GM19463 (cell line): Measurements from ENCODE around the gene ADAT3.

ENCODE experiments used
- ATAC-seq: cut with Tn5 transposase; IDR thresholded peaks from one replicate; pipeline ENCODE4 v1.9.1; 2021; ENCODE audit warnings: mild to moderate bottlenecking, moderate library complexity; ENCODE audit not compliant: unreplicated experiment

The ADAT3 gene

DNA sequence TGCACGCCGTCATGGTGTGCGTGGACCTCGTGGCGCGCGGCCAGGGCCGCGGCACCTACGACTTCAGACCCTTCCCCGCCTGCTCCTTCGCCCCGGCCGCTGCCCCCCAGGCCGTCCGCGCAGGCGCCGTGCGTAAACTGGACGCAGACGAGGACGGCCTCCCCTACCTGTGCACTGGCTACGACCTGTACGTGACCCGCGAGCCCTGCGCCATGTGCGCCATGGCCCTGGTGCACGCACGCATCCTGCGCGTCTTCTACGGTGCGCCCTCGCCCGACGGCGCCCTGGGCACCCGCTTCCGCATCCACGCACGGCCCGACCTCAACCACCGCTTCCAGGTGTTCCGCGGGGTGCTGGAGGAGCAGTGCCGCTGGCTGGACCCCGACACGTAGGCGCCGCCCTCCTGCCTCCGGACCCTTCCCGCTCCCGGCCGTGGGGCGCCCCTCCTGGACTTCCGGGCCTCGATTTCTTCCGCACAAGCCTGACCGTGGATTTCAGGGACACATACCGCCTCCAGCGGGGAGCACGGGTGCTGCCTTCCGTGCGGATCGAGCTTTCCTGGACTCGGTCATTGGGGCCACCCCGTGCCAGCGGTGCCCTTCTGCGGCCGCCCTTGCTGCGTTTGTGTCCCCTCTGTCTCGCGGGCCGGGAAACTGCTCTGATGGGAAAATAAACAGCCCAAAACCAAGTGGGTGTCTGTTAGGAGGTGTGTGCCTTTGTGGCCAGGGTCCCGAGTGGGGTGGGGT is 7.7 kb downstream of the ADAT3 start:
- no peak for ATAC-seq

DNA sequence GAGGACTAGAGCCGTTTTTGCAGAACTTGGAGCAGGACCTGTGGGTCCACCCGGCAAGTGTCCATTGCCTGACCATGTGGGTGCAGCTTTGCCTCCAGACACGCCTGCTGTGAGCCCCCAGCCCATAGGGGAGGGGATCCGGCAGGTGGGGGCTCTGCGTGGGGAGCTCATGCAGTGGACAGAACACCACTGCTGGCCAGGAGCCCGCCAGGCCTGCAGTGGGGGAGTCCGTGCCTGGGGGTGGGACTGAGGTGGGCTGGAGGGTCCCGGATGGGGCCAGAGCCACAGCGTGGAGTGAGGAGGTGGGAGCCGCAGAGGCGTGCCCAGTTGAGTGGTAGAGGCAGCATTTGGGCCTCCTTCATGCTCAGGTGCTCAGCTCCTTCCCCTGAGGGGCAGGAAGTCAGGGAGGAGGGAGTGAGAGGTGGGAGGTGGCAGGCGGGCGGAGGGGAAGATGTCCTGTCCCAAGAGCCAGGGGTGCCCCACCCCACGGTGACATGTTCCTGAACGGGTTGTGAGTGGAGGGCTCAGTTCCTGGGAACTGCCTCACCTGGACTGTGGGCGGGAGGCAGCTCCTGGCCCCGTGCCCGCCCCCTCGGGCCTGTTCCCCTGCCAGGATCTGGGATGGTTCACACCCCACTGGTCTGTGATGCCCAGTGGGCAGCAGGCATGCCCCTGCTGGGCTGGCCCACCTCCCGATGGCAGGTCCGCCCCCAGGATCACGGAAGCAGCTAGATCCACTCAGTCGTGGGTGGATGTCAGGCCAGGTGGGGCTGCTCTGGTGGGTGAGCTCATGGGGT is 8.8 kb downstream of the ADAT3 start:
- no peak for ATAC-seq

DNA sequence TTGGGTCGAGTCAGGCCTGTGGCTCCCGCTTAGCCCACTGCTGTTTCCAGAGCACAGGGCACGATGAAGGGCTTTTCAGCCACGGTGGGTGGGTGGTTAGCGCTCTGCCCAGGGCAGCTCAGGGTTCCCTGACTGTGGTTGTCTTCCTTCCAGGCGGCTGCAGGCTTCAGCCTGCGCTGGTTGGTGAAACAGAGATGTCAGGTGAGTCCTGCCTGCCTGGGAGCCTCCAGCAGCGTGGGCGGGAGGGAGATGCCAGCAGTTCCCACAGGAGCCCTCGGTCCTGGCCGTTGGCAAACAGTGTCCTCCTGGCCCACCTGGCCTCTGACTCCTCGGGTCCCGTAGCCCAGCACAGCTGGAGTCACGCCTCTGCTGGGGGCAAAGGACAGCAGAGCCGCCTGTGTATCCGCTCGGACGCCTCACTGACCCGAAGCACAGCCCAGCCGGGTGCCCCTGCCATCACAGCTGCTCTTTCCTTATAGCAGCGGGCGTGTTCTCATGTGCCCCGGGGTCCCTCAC is 9.7 kb downstream of the ADAT3 start:
- no peak for ATAC-seq

DNA sequence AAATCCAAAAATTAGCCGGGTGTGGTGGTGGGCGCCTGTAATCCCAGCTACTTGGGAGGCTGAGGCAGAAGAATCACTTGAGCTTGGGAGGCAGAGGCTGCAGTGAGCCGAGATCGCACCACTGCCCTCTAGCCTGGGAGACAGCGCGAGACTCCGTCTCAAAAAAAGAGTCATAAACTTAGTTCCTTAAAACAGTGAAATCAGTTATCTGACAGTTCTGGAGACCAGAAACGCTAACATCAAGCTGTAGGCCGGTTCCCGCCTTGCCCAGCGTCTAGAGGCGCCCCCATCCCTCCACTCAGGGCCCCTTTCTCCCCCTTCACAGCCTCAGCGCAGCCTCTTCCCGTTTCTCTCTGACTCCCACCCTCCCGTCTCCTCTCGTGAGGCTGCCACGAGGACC is 11.9 kb downstream of the ADAT3 start:
- ATAC-seq = no peak

DNA sequence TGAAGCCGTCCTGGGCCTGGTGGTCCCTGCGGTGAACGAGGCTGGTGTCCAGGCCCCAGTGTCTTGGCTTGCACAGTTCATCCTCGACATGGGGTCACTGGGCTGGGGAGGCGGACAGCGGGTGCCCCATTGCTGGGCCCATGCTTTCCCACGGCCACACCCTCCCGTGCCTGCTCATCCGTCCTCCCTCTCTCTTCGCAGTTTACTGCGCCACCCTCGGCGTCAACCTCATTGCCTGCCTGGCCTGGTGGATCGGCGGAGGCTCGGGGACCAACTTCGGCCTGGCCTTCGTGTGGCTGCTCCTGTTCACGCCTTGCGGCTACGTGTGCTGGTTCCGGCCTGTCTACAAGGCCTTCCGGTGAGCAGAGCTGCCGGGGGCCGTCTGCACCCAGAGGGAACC is 12.7 kb downstream of the ADAT3 start:
- ATAC-seq = no peak

DNA sequence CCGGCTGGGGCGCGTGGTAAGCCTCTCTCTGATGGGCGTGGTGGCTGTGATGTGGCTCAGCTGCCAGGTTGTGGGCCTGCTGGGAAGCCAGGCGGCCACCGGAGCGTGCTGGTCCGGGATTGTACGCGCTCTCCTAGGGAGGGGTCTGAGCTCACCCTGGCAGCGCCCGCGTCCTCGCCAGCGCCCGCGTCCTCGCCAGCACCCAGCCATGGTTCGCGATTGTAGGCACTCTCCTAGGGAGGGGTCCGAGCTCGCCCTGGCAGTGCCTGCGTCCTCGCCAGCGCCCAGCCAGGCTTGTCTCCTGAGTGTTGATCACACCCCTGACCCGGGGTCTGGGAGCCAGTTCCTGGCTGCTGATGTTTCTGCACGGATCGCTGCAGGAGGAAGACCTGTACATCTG is 13.8 kb downstream of the ADAT3 start:
- ATAC-seq = no peak

DNA sequence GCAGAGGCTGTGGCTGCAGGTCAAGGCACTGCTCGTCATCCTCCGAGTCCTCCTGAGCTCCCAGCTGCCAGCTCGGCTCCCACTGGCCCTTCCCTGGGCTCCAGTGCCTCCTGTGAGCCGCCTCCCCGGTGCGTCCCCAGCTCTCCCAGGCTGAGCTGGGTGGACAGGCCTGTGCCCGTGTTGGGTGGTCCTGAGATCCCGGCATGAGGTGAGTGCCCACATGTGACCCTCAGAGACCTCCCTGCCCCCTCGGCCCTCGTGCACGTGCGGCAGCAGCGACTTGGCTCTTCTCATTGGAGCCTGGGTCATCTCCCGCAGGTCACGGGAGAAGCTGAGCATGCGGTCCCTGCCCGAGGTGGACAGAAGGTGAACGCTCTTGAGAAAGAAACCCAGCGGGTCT is 15.4 kb downstream of the ADAT3 start:
- no peak for ATAC-seq

DNA sequence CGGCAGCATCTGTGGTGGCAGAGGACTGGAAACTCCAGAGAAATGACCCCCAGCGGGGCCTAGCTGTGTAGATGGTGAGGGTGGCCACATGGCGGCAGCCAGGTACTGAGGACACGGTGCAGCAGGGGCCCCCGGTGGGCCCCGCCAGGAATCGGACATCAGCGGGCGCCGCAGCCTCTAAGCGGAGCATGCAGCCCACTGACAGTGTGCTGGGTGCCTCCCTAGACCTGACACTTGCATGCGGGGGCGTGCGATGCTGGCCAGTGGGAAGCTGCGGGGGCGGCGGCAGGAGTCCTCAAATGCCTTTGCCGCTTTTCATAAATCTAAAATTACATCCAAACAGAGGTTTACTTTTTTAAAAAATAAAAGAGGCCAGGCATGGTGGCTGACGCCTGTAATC is 16.1 kb downstream of the ADAT3 start:
- no peak for ATAC-seq

DNA sequence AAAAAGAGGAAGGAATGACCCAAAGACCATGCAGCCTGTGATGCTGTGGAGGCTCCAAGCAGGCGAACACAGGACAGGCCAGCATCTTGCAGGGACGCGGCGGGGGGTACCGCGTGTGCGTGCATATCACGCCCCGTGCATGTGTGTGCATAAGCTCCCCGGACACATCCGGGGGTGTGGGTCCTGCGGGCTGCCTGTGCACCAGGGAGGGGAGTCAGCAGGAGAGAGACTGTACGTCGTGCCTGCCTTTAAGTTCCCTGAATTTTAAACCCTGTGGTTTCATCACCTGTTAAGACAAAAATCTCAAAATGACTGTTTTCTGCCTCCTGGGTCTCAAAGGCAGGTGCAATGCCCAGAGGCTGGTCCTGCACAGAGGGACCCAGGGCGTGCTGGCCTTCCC is 16.6 kb downstream of the ADAT3 start:
- ATAC-seq = no peak

DNA sequence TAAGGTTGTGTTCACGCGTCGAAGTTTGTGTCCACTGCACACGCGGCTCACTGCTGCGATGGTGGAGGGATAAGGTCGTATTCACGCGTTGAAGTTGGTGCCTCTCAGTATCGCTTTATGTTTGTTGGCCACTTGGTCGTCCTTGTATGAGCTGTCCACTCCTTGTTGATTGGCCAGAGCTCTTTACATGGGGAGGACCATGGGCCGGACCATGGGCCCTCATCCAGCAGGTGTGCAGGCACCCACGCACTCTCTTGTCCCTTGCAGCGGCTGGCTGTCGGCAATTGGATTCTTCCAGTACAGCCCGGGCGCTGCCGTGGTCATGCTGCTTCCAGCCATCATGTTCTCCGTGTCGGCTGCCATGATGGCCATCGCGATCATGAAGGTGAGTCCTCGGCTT is 17.6 kb downstream of the ADAT3 start:
- no peak for ATAC-seq

DNA sequence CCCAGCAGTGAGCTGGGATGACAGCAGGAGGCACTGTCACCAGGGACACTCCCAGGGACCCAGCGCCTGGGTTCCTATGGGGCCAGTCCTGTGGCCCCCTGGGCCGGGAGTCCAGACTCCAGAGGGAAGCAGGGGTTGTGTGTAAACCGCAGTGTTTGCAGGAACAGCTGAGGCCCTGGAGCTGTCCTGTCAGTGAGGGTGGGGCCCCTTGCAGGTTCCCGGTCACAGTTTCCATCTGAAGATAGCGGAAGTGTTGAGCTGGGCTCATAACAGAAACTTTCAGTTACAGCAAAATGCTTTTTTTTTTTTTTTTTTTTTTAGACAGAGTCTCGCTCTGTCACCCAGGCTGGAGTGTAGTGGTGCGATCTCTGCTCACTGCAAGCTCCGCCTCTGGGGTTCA is 18.1 kb downstream of the ADAT3 start:
- no peak for ATAC-seq

DNA sequence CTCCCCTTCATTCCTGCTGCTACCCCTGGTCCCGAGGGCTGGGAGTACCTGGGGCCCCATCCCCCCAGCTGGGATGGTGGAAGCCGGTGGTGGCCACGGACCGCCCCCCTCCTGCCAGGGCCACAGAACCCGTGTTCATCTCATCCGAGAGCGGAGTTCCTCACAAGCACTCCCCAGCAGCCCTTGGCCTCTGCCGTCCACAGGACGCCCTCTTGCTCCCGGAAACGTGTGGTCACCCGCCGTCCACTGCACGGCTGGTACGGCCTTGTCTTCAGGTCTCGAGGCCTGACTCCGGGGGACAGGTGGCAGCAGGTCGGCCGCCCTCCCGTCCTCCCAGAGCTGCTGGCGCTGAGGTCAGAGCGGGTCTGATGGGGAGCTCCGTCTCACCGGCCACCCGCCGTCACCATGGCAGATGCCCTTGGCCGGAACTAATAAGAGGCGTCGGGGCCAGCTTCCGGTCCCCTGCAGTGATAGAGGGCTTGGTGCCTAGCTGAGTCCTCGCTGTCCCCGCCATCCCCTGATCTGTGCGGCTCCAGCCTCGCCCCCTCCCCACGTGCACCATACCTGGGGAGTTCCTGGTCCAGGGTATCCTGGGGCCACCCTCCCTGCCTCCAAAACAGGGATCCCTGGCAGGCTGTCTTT is 19.2 kb downstream of the ADAT3 start:
- ATAC-seq = no peak

DNA sequence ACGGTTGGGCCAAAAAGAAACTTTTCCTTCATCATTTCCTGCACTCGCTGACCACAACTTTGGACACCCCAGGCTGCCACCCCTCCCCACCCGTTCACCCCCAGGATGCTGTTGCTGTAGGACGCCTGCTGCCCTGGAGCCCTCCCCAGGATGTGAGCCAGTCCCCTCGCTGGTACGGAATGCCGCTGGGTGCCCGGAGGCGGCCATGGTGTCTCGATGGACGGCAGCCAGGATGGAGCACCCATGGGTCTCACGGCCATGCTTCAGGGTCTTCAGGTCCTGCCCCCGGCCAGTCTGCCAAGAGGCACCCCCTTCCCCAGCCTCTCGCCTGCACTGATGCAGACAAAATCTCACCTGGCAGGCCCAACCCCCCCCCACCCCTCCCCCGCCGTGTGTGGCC is 20.3 kb downstream of the ADAT3 start:
- no peak for ATAC-seq

DNA sequence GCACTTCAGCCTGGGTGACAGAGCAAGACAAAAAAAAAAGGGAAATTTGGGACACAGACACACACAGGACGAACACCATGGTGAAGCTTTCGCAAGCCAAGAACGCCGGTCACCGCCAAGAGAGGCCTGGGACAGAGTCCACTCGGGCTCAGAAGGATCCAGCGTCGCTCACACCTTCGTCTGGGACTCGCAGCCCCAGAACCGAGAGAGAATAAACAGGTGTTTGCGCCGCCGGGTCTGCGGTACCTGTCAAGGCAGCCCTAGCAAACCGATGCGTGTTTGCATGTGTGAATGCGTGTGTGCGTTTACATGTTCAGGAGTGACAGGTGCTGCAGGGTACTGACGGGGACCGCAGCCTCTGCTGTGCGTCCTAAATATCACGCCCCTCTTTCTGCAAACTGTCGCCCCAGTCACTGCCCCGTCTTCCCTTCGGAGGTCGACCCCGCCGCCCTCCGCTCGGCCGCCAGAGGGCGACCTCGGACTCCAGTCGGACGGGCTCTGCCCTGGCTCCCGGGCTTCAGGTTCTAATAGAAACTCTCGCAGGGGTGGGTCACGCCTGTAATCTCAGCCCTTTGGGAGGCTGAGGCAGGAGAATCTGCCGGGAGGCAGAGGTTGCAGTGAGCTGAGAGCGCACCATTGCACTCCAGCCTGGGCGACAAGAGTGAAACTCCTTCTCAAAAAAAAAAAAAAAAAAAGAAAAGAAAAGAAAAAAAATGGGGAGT is 24.0 kb downstream of the ADAT3 start:
- ATAC-seq = no peak

DNA sequence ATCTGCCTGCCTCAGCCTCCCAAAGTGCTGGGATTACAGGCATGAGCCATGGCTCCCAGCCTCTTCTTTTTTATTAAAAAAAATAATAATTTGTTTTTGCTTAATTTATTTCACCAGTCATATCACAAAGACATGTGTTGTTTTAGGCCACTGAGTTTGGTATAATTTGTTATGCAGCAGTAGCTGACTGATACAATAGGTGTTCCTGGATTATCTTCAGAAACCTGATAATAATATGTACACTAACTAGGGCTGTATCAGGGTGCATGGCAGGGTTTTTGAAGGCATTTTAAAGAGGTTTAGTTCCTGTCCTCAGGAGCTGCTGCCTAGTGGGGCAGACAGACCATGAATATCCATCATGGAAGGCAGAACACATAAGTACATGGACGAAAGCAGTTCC is 26.2 kb downstream of the ADAT3 start:
- no peak for ATAC-seq

DNA sequence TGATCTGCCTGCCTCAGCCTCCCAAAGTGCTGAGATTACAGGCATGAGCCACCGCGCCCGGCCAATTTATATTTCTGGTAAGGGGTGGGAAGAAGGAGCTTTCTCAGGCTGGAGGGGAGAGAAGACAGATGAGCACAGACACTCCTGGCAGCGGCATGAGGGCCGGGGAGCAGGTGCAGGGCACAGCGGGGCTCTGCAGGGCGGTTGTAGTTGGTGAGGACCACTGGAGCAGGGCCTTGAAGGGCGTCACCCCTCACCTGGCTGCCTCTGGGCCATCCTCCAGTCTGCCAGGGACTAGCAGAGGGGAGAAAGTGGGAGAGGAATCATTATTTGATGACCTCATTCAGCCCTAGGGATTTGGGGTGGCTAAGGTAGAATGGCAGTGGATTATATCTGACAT is 27.2 kb downstream of the ADAT3 start:
- no peak for ATAC-seq

DNA sequence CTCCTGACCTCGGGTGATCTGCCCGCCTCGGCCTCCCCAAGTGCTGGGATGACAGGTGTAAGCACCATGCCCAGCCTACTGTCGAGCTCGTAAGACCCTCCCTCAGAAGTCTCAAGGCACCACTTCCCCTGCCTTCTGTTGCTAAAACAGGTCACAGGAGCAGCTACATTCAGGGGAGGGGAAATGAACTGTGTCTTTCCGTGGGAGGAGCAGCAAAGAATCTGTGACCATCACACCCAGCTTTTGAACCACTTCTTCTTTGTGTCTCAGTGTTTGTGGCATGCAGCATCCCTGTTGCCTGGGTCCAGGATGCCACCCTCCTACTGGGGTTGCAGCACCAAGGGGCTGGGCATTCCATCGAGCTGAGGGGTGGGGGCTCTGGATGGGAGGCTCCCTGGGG is 28.0 kb downstream of the ADAT3 start:
- ATAC-seq = no peak

DNA sequence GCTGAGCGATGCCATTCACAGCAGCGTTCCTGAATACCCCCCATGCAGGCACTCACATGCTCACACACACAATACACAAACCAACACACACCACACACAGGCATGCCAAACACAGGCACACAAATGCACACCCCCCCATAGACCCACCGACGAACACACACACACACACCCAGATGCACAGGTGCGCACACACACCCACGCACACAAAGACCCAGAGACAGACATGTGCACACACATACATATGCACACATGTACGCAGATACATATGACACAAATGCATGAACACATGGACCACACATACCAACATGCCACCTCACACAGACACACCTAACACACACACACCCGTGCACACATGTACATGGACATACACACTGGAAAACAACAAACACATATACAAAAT is 28.7 kb downstream of the ADAT3 start:
- ATAC-seq = no peak

DNA sequence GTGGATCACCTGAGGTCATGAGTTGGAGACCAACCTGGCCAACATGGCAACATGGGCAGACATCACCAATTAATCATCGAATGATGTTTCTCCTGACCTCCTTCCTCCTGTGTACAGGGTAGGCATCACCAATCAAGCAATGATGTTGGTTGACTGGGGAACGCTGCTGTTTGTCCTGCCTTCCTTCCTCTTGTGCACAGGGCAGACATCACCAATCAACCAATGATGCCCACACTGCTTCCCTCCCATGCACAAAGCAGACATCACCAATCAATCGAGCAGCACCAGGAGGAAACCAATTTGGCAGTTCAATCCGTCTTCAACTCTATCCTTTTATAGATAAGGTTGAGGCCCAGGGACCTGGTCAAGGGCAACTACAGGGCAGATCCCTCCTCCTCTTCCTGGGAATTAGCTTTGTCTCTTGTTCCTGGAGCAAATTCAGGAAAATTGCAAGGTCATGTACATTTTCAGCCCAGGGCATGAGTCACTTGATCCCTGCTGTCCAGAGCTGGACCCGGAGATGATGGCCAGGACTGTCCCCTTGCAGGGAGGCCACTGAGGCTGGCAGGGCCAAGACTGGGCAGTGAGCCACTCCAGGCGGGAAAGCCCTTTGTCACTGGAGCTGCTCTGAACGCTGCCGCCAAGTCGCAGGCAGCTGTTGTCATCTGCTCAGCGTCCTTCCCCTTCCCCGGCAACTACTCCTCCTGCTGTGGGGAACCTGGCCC is 30.4 kb downstream of the ADAT3 start:
- no peak for ATAC-seq

DNA sequence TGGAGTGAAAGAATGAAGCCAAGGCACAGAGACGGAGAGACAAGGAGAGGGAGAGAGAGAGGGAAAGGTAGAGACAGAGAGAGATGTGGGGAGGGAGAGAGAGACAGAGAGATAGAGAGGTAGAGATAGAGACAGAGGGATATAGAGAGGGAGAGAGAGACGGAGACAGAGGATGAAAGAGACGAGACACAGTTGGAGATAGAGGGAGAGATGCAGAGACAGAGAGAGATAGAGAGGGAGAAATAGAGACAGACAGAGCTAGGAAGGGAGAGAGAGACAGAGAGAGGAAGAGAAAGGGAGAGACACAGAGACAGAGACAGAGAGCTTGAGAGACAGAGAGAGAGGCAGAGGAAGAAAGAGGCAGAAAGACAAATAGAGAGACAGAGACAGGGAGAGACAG is 31.2 kb downstream of the ADAT3 start:
- no peak for ATAC-seq
